Endothelial cell of umbilical vein (primary cell): ENCODE results near the gene B9D2. TPM values are rescaled to one million over a fixed set of nuclear protein-coding genes. Genes with fewer than 3 reads are reported as not detected.
A peak's percentile ranks its signal among the peaks of the same experiment; 100 is the strongest.
"Not testable (repeated sequence)": the region's sequence is repeated elsewhere in the genome, so short reads cannot be mapped to it uniquely, and the experiment has no call there.

Source experiments
- BruUV-seq: library from RNA; stranded (reverse); fragments of 400-500 nt; replicated peaks from 2 replicates; lab custom pipeline; 2021; lab: Mats Ljungman, UMichigan
- CTCF ChIA-PET: fragments of 300-600, 350-600 bp; sonication (Branson Sonifier 250); formaldehyde crosslinking; loops from one replicate; lab custom pipeline; 2021; ENCODE audit warnings: antibody characterized with exemption, inconsistent platforms; lab: Charles Lee
- POLR2A ChIA-PET: fragments of 300-600, 350-600 bp; sonication (Branson Sonifier 250); formaldehyde crosslinking; loops from one replicate; lab custom pipeline; 2021; ENCODE audit warnings: antibody characterized with exemption, inconsistent platforms; lab: Charles Lee
- DNase-seq: peaks from one replicate; pipeline ENCODE4 v3.0.0-alpha.2; 2011; ENCODE audit warnings: low read depth, low spot score
- FAIRE-seq: peaks from 2 replicates; lab custom pipeline; 2011; peaks lifted over from hg19 to GRCh38; lab: Jason Lieb, UNC
- H2AFZ ChIP-seq: 2 replicates; pipeline ENCODE4 v1.6.0; 2012; ENCODE audit warnings: low read depth, low read length, control low read depth, inconsistent platforms
- H3K27ac ChIP-seq: 2 replicates; pipeline ENCODE4 v1.5.1; 2011; ENCODE audit warnings: low read depth, mild to moderate bottlenecking, control low read depth, low read length, moderate library complexity; ENCODE audit not compliant: insufficient read depth
- H3K27me3 ChIP-seq, 2 experiments: 2 replicates each; pipeline versions ENCODE4 v1.6.0 to v1.6.1; 2011; ENCODE audit warnings: low read length in 2 of 2, mixed read lengths in 1 of 2; ENCODE audit not compliant: control insufficient read depth in 2 of 2, insufficient read depth in 2 of 2
- H3K36me3 ChIP-seq, 2 experiments: 2 replicates in 1 of 2; 3 replicates in 1 of 2; pipeline ENCODE4 v1.5.1; 2011; ENCODE audit warnings: low read length in 2 of 2, mild to moderate bottlenecking in 1 of 2, moderate library complexity in 1 of 2; ENCODE audit not compliant: control insufficient read depth in 2 of 2, insufficient read depth in 2 of 2; ENCODE audit errors: extremely low read depth in 1 of 2
- H3K4me1 ChIP-seq: 3 replicates; pipeline ENCODE4 v1.5.1; 2011; ENCODE audit warnings: mild to moderate bottlenecking, low read length; ENCODE audit not compliant: control insufficient read depth, insufficient read depth; ENCODE audit errors: extremely low read depth
- H3K4me2 ChIP-seq: 2 replicates; pipeline ENCODE4 v1.6.1; 2011; ENCODE audit warnings: low read length, control low read depth, mixed read lengths; ENCODE audit not compliant: insufficient read depth
- H3K4me3 ChIP-seq, 3 experiments: fragments of 200-600 bp in 1 of 3; sonication (generic), shearing (Covaris generic) in 1 of 3; replicated peaks in 1 of 3; 2 replicates each; pipeline ENCODE4 v1.5.1; 2011 to 2016; ENCODE audit warnings: control low read depth in 3 of 3, low read length in 3 of 3, mild to moderate bottlenecking in 2 of 3, inconsistent platforms in 1 of 3, low read depth in 1 of 3, moderate library complexity in 1 of 3; ENCODE audit not compliant: insufficient read depth in 1 of 3
- H3K79me2 ChIP-seq: 2 replicates; pipeline ENCODE4 v1.6.0; 2012; ENCODE audit warnings: low read length, inconsistent platforms; ENCODE audit not compliant: control insufficient read depth, insufficient read depth
- H3K9ac ChIP-seq: replicated peaks from 2 replicates; pipeline ENCODE3; 2011; ENCODE audit warnings: low read length, control low read depth; ENCODE audit not compliant: insufficient read depth; ENCODE audit errors: extremely low read depth
- H3K9me1 ChIP-seq: replicated peaks from 3 replicates; pipeline ENCODE4 v1.6.0; 2011; ENCODE audit warnings: mild to moderate bottlenecking, low read length; ENCODE audit not compliant: control insufficient read depth, insufficient read depth; ENCODE audit errors: extremely low read depth
- H3K9me3 ChIP-seq: replicated peaks from 2 replicates; pipeline ENCODE4 v1.5.1; 2012; ENCODE audit warnings: low read length, inconsistent platforms; ENCODE audit not compliant: control insufficient read depth, insufficient read depth
- H4K20me1 ChIP-seq: replicated peaks from 2 replicates; pipeline ENCODE3; 2011; ENCODE audit warnings: mild to moderate bottlenecking, low read length; ENCODE audit not compliant: control insufficient read depth, insufficient read depth; ENCODE audit errors: extremely low read depth
- FOS ChIP-seq: IDR thresholded peaks from 2 replicates; pipeline ENCODE4 v1.6.1; 2011; ENCODE audit warnings: mild to moderate bottlenecking, low read length, moderate library complexity, borderline replicate concordance; ENCODE audit not compliant: insufficient read depth
- GATA2 ChIP-seq: IDR thresholded peaks from 2 replicates; pipeline ENCODE4 v1.7.0; 2011; ENCODE audit warnings: low read depth, mild to moderate bottlenecking, moderate library complexity, mixed read lengths, low read length; ENCODE audit not compliant: insufficient read length, insufficient read depth
- POLR2A ChIP-seq: IDR thresholded peaks from 2 replicates; pipeline ENCODE4 v1.6.1; 2012; ENCODE audit warnings: low read depth, mild to moderate bottlenecking, control low read depth, low read length
- dilution Hi-C: fragments of 300-500 bp; cut with MboI; formaldehyde crosslinking; loops from one replicate; pipeline ENCODE4 v1.15.0; 2019; ENCODE audit warnings: low sequenced_read_pairs; ENCODE audit not compliant: extremely low pct_ligation_motif_present
- intact Hi-C: fragments of 100-400 bp; cut with micrococcal nuclease; formaldehyde crosslinking; loops from one replicate; pipeline ENCODE4 v1.10.0; 2022
- polyA plus RNA-seq, 4 experiments: library from polyadenylated mRNA; depleted of rRNA in 3 of 4; stranded (reverse) in 3 of 4; unstranded in 1 of 4; fragments of >200 nt; gene quantifications; 2 replicates each; pipeline versions ENCODE4 v1.2.1 to v1.2.3, GENCODE V29; 2011 to 2012; ENCODE audit warnings: missing spikeins in 1 of 4
- total RNA-seq: library from RNA; stranded (reverse); gene quantifications from 2 replicates; pipeline ENCODE4 v1.2.3, GENCODE V29; 2021
- TF ChIP-seq, protein P1 (sequence below), 2 donors: IDR thresholded peaks; 1 replicate in 1 of 2; 2 replicates in 1 of 2; pipeline ENCODE4 v1.5.1; 2011; ENCODE audit warnings: low read length in 2 of 2, mild to moderate bottlenecking in 2 of 2, moderate library complexity in 2 of 2, control low read depth in 1 of 2, inconsistent platforms in 1 of 2, low read depth in 1 of 2; ENCODE audit not compliant: insufficient read depth in 1 of 2; ENCODE audit errors: extremely low read depth in 1 of 2
- TF ChIP-seq, protein P2 (sequence below): IDR thresholded peaks from 2 replicates; pipeline ENCODE4 v1.6.1; 2011; ENCODE audit not compliant: insufficient read depth, insufficient read length

Gene B9D2
- total and polyA plus RNA-seq, 2 donors (not counting 3 experiments of a cell fraction or from before 2014, with no cell fraction given): 12.2 to 23.9 TPM

DNA sequence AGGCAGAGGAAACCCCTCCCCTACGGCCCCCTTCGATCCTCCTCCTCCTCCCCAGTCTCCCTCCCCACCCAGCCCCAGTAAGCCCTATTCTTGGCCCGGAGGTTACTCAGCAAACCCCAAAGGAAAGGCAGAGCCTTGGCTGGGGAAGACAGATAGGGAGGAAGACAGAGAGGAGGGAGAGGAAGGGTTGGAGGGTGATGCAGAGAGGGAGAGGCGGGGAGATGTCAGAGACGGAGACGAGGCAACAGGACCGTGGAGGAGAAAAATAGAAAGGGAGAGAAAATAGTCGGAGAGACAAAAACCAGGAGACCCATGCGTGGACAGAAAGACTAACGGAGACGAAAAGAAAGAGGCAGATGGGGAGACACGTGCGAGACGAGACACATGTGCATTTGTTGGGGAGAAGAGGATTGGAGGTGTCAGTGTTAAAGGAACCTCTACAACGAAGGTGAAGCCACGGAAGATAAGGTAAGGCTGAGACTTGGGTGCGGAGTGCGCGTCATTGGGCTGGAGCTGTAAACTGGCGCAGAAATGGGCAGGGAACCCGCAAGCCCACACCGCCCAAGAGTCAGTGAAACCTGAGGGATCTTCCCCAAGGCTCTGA is 13.1 kb downstream of the B9D2 start:
- no TSS peak for BruUV-seq
- peak overlapping the region; percentile 70 for H3K27ac ChIP-seq
- intact Hi-C loops: loop anchor here (1.0 to 5.0 kb wide), 3 partner anchors 24 to 196 kb away; no protein-coding TSS in a partner anchor
- no peaks in the 10 kb centered on the region for H3K9me3 ChIP-seq
- no peaks in the 10 kb centered on the region for H3K27me3 ChIP-seq
- DNase-seq: peak; percentile 37
- ChIA-PET CTCF (interaction anchor here (0.7 to 3.8 kb wide), 12 partner anchors 9 to 221 kb away, joined by 3 to 65 read pairs (median 14); partner anchors contain the start of gene B9D2), POLR2A (interaction anchor here (0.8 kb wide), 1 partner anchor 13 kb away, joined by 3 read pairs; the partner anchor contains the start of gene B9D2)
- dilution Hi-C loops: no loop called here
- H3K4me3 ChIP-seq: peak overlapping the region; percentile 75 to 99 (median 90)
- TF ChIP-seq, protein P1, sequence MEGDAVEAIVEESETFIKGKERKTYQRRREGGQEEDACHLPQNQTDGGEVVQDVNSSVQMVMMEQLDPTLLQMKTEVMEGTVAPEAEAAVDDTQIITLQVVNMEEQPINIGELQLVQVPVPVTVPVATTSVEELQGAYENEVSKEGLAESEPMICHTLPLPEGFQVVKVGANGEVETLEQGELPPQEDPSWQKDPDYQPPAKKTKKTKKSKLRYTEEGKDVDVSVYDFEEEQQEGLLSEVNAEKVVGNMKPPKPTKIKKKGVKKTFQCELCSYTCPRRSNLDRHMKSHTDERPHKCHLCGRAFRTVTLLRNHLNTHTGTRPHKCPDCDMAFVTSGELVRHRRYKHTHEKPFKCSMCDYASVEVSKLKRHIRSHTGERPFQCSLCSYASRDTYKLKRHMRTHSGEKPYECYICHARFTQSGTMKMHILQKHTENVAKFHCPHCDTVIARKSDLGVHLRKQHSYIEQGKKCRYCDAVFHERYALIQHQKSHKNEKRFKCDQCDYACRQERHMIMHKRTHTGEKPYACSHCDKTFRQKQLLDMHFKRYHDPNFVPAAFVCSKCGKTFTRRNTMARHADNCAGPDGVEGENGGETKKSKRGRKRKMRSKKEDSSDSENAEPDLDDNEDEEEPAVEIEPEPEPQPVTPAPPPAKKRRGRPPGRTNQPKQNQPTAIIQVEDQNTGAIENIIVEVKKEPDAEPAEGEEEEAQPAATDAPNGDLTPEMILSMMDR (IDR thresholded peaks at IDR 0.05; ENCODE audit: extremely low read depth in 1 of 2, insufficient read depth in 1 of 2, low read depth in 1 of 2, low read length in 2 of 2): no peak
- TF ChIP-seq POLR2A: peak; percentile 71
- no peak for TF ChIP-seq FOS
- peak; percentile 33 for TF ChIP-seq GATA2
- TF ChIP-seq, protein P2, sequence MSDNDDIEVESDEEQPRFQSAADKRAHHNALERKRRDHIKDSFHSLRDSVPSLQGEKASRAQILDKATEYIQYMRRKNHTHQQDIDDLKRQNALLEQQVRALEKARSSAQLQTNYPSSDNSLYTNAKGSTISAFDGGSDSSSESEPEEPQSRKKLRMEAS: peak; percentile 81
- peaks cover 12% of the 10 kb centered on the region for H3K4me1 ChIP-seq
- FAIRE-seq: peak; percentile 78
- peak overlapping the region; percentile 83 for H3K9ac ChIP-seq
- H4K20me1 ChIP-seq: no peaks in the 10 kb centered on the region
- H3K4me2 ChIP-seq: peak overlapping the region; percentile 73
- peaks cover 4 to 11% of the 10 kb centered on the region in 2 experiments for H3K36me3 ChIP-seq
- H3K9me1 ChIP-seq: no peaks in the 10 kb centered on the region
- H3K79me2 ChIP-seq: peaks cover 67% of the 10 kb centered on the region
- H2AFZ ChIP-seq: no peak overlapping the region

DNA sequence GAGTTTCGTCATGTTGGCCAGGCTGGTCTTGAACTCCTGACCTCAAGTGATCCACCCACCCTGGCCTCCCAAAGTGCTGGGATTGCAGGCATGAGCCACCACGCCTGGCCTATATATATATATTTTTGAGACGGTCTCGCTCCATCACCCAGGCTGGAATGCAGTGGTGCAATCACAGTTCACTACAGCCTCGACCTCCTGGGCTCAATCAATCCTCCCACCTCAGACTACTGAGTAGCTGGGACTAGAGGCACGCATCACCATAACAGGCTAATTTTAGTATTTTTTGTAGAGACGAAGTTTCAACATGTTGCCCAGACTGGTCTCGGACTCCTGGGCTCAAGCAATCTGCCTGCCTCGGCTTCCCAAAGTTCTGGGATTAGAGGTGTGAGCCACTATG is 17.0 kb downstream of the B9D2 start:
- FAIRE-seq, H3K9ac ChIP-seq, POLR2A ChIA-PET, dilution Hi-C loops, H3K4me3 ChIP-seq, H4K20me1 ChIP-seq, H3K4me2 ChIP-seq, H3K9me1 ChIP-seq, DNase-seq, H2AFZ ChIP-seq, BruUV-seq, H3K27ac ChIP-seq, intact Hi-C loops, H3K27me3 ChIP-seq, H3K9me3 ChIP-seq: not testable (repeated sequence)
- CTCF ChIA-PET: interaction anchor here (1.4 to 1.8 kb wide), 3 partner anchors 11 to 38 kb away, joined by 4 to 5 read pairs (median 5); no protein-coding TSS in a partner anchor
- H3K4me1 ChIP-seq: peaks cover 12% of the 10 kb centered on the region
- H3K36me3 ChIP-seq: peaks cover 16 to 34% of the 10 kb centered on the region in 2 experiments
- H3K79me2 ChIP-seq: peaks cover 68% of the 10 kb centered on the region
